HG03439 (cell line): ENCODE results near the gene IGFBP4.

Experiments
- ATAC-seq: cut with Tn5 transposase; IDR thresholded peaks from one replicate; pipeline ENCODE4 v1.9.1; 2021; ENCODE audit warnings: mild to moderate bottlenecking, moderate library complexity; ENCODE audit not compliant: unreplicated experiment

The IGFBP4 gene

DNA sequence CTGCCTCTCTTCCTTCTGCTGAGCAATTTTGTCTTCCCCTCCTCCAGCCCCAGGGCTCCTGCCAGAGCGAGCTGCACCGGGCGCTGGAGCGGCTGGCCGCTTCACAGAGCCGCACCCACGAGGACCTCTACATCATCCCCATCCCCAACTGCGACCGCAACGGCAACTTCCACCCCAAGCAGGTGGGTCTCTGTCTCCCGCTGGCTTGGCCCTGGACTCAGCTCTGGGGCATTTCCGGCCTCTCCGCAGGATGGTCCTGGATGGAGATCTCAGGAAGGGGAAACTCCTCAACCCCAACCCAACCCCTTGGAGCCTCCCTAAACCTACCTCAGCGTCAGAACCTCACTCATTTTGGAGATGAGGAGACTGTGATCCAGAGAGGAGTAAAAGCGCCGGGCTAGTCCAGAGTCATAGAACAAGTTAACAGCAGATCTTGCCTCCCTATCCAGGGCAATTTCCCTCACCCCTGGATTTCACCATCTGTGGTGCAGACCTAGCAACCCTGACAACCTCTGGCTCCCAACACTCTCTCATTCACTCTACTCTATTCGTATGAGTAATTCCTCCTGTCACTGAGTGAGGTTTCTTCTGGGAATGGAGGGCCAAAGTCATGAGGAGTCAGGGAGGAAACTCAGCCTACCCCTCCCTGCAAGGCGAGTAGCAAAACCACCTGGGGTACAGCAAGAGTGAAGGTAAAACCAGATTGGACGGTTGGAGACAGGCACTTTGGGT lies 10.8 kb downstream of the IGFBP4 start:
- no peak for ATAC-seq

DNA sequence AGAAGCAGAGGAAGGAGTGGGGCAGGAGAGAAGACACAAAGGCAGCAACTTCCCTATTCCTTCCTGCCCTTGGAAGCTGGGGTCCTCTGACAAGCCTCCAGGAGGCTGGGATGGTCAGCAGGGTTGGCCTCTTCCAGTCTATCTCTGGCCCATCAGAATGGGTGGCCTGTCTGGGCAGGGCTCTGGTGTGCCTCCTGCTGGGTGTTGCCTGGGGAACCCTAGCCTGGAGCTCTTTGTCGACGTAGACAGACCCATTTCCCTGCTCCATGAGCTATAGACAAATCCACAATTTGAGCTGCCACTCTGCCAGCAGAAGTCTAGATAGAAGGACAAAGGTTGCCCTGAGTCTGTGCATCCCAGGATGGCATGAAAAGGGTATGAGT lies 11.4 kb downstream of the IGFBP4 start:
- ATAC-seq = no peak

GRCh38 chr17:40456396-40456951 lies 13.2 kb downstream of the IGFBP4 start:
- no peak for ATAC-seq

DNA sequence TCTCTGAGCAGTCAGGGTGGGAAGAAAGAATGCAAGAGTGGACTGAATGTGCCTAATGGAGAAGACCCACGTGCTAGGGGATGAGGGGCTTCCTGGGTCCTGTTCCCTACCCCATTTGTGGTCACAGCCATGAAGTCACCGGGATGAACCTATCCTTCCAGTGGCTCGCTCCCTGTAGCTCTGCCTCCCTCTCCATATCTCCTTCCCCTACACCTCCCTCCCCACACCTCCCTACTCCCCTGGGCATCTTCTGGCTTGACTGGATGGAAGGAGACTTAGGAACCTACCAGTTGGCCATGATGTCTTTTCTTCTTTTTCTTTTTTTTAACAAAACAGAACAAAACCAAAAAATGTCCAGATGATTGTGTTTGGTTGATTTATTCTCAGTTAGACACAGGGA lies 14.1 kb downstream of the IGFBP4 start:
- no peak for ATAC-seq

GRCh38 chr17:40457964-40458791 lies 14.9 kb downstream of the IGFBP4 start:
- no peak for ATAC-seq

DNA sequence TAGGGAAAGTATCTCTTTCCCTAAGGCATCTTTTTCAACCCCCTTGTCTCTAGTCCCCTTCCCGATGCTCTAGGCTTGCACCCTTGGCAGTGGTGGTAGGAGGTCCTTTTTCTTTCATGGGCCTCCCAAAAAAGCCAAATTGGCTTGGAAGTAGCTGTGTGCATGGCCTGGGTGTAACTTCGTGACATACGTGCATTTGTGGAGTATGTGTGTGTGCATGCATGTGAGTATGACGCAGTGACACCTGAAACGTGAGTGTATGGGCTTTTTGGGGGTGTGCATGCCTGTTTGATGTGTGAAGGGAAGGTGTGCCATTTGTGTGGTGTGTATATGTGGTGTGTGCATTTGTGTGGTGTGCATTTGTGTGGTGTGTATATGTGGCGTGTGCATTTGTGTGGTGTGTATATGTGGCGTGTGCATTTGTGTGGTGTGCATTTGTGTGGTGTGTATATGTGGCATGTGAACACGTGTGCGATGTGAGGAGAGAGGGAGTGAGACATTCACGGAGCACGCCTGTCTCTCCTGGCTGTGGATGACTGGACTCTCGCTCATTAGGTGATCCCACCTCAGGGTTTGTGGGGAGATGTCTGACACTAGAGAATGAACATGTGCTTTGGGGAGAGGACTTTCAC lies 15.7 kb downstream of the IGFBP4 start:
- ATAC-seq = no peak

- ATAC-seq = no peak
Observed at GRCh38 chr17:40459636-40460603, 16.7 kb downstream of the IGFBP4 start.

DNA sequence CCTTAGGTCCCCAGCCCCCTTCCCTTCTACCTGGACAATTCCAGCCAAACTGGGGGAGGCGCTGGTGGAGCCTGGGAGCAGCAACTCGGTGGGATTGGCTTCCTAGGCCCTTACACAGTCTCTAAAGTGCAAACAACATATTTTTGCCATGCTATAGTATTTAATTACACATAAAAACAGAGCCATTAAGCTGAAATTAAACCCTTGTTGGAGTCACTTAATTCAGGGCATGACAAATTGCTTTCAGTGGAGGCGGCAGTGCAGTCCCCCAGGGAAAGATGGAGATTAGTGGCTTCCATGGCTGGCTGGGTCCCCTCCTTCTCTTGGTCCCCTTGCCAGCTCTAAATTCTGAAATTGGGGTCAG lies 17.3 kb downstream of the IGFBP4 start:
- no peak for ATAC-seq

GRCh38 chr17:40460968-40461731 lies 17.9 kb downstream of the IGFBP4 start:
- no peak for ATAC-seq

- no peak for ATAC-seq
Observed at GRCh38 chr17:40461732-40462342, 18.6 kb downstream of the IGFBP4 start.

DNA sequence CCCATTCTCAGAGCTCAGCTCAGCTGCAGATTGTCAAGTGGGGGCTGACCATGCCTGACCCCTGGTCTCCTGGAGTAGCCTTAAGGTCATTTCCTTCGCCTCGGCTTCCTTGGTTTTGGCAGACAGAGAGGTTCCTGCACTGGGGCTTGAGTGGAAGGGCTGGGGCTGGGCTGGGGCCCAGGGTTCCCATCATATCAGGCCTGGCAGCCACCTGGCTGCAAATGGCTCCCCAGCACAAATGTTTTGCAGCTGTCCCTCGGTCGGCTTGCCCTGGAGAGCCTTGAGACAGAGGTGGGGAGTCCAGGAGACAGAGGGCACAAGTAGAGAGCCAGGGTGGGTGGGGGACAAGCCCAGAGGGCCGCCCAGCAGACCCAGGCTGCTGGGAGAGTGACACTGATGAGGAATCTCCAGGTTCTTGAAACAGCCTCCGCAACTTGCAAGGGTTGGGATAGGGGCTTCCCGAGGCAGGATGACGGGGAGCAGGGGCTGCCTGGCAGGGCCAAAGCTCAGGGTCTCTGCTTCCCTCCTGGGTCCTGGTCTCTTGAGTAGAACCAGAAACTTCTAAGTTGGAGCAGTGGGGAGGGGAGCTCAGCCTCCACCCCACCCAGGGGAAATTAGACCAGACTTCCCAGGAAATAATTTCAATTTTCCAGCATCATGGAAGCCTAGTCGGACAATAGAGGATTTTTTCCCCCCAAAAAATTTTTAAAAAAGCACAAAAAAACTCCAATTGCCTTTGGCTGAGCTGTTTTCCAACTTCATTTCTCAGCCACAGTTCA lies 19.3 kb downstream of the IGFBP4 start:
- no peak for ATAC-seq

- ATAC-seq = no peak
Observed at GRCh38 chr17:40463122-40463550, 19.9 kb downstream of the IGFBP4 start.

GRCh38 chr17:40464392-40464855 lies 21.2 kb downstream of the IGFBP4 start:
- ATAC-seq = no peak

- ATAC-seq = no peak
Observed at GRCh38 chr17:40466298-40466971, 23.2 kb downstream of the IGFBP4 start.

- ATAC-seq = no peak
Observed at GRCh38 chr17:40467281-40467867, 24.1 kb downstream of the IGFBP4 start.

- no peak for ATAC-seq
Observed at GRCh38 chr17:40468560-40468959, 25.3 kb downstream of the IGFBP4 start.
